Lung (tissue), 12 donors: ENCODE measurements around the gene PLIN1. TPM values are rescaled to one million over a fixed set of nuclear protein-coding genes. Genes with fewer than 3 reads are reported as not detected.
A peak's percentile ranks its signal among the peaks of the same experiment; 100 is the strongest.

Experiments used
- ATAC-seq: fragments of 200-7000 bp; cut with Tn5 transposase; one replicate; pipeline ENCODE4 v1.9.1; 2020; ENCODE audit warnings: moderate number of reproducible peaks; ENCODE audit not compliant: insufficient read depth, low FRiP score
- DNase-seq, 3 donors: peaks; one replicate each; pipeline ENCODE4 v3.0.0-alpha.2; 2013 to 2017
- H3K27ac ChIP-seq, 2 donors: one replicate each; pipeline ENCODE4 v1.5.1; 2013; ENCODE audit warnings: mild to moderate bottlenecking in 2 of 2, moderate library complexity in 2 of 2, control low read depth in 1 of 2, inconsistent platforms in 1 of 2, low read depth in 1 of 2, low read length in 1 of 2
- H3K27me3 ChIP-seq, 3 donors: one replicate each; pipeline ENCODE4 v1.5.1; 2013; ENCODE audit warnings: low read length in 2 of 3; ENCODE audit not compliant: control insufficient read depth in 3 of 3, insufficient read depth in 3 of 3
- H3K36me3 ChIP-seq, 4 donors: one replicate each; pipeline ENCODE4 v1.5.1; 2013; ENCODE audit warnings: low read length in 4 of 4, mild to moderate bottlenecking in 1 of 4, moderate library complexity in 1 of 4; ENCODE audit not compliant: control insufficient read depth in 4 of 4, insufficient read depth in 4 of 4
- H3K4me1 ChIP-seq, 5 donors: one replicate each; pipeline ENCODE4 v1.5.1; 2013; ENCODE audit warnings: low read length in 5 of 5, mild to moderate bottlenecking in 2 of 5, moderate library complexity in 1 of 5; ENCODE audit not compliant: control insufficient read depth in 5 of 5, insufficient read depth in 5 of 5
- H3K4me3 ChIP-seq: one replicate; pipeline ENCODE4 v1.5.1; 2013; ENCODE audit warnings: mild to moderate bottlenecking, control low read depth, moderate library complexity
- H3K9ac ChIP-seq, 2 donors: one replicate each; pipeline ENCODE4 v1.5.1; 2013; ENCODE audit warnings: low read length in 2 of 2, control low read depth in 1 of 2; ENCODE audit not compliant: insufficient read depth in 1 of 2
- H3K9me3 ChIP-seq, 4 donors: one replicate each; pipeline ENCODE4 v1.5.1; 2013; ENCODE audit warnings: low read length in 3 of 4, mild to moderate bottlenecking in 1 of 4, moderate library complexity in 1 of 4; ENCODE audit not compliant: control insufficient read depth in 4 of 4, insufficient read depth in 3 of 4
- CTCF ChIP-seq: IDR thresholded peaks from 2 replicates; pipeline ENCODE4 v1.5.1; 2012; ENCODE audit warnings: mild to moderate bottlenecking; ENCODE audit errors: control extremely low read depth, extremely low read depth
- WGBS, 2 donors: extraction: QIAGEN DNeasy Blood & Tissue Kit; methylation state at CpG; one replicate each; pipeline ENCODE4 v1.1.7; 2013; 5-methylcytosine and 5-hydroxymethylcytosine counted together
- polyA plus RNA-seq, 2 donors: library from polyadenylated mRNA; stranded (reverse); fragments of 200-250 nt; gene quantifications; one replicate each; pipeline ENCODE4 v1.2.1, GENCODE V29; 2013
- total RNA-seq, 2 donors: library from RNA; depleted of rRNA in 1 of 2; stranded (reverse); fragments of >200 nt in 1 of 2; gene quantifications; one replicate each; pipeline ENCODE4 v1.2.1, GENCODE V29; 2014 to 2021
- donor health status: control.
- donor health status: control.
- donor health status: Bipolar disorder and iron deficiency.
- donor health status: healthy.
- donor health status: DM: yes; HTN: yes; CAD: no.

The PLIN1 gene
- total and polyA plus RNA-seq, 4 donors, result 0.21 to 0.55 (median 0.45) TPM

- no peak overlapping the region for H3K4me3 ChIP-seq
- H3K27me3 ChIP-seq, result no peaks in the 10 kb centered on the region
- ATAC-seq (no peak), DNase-seq (no peak)
- peaks cover 0 to 7% (median 1%) of the 10 kb centered on the region in 4 donors for H3K36me3 ChIP-seq
- TF ChIP-seq CTCF, result no peak
- H3K9ac ChIP-seq, result no peak overlapping the region
- H3K9me3 ChIP-seq, result no peaks in the 10 kb centered on the region
- peaks cover 0 to 11% (median 9%) of the 10 kb centered on the region in 5 donors for H3K4me1 ChIP-seq
- peak overlapping the region in 1 of 2 donors; percentile 29 for H3K27ac ChIP-seq
- WGBS, 2 donors, result 94% methylated on average over 2 of the region's 2 CpGs
Observed at GRCh38 chr15:89681146-89681545, 2.0 kb upstream of the PLIN1 start.

GRCh38 chr15:89680282-89680873 lies 1.2 kb upstream of the PLIN1 start:
- DNase-seq (peak; percentile 49 to 85 (median 71)), ATAC-seq (peak; percentile 39)
- Histone ChIP-seq H3K27me3 (no peaks in the 10 kb centered on the region), H3K27ac (peak overlapping the region; percentile 29 to 51), H3K9me3 (no peaks in the 10 kb centered on the region), H3K9ac (no peak overlapping the region), H3K4me3 (no peak overlapping the region), H3K36me3 (peaks cover 0 to 7% (median under 1%) of the 10 kb centered on the region in 4 donors), H3K4me1 (peaks cover 0 to 11% (median 9%) of the 10 kb centered on the region in 5 donors)
- 55 to 71% methylated on average over 5 of the region's 5 CpGs for WGBS, 2 donors
- TF ChIP-seq CTCF, result no peak

DNA sequence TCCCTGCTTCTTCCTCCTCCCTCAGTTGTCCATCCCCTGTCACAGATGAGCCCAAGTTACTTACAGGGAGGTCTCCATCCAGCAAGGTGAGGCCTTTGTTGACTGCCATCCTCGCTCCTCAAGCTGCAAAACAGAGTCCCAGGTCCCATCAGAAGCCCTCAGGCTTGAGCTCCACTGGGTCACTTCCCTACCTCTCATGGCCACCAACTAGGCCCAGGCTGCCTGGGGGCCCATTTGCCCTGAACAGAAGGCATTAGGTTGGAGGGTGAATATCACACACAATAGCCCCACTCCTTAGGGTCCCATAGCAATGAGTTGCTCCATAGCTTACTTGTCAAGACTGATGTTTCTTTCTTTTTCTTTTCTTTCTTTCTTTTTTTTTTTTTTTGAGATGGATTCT lies 1.8 kb downstream of the PLIN1 start:
- DNase-seq (no peak), ATAC-seq (no peak)
- peaks cover 3 to 14% (median 9%) of the 10 kb centered on the region in 5 donors for H3K4me1 ChIP-seq
- no peak overlapping the region for H3K27ac ChIP-seq
- no peak for TF ChIP-seq CTCF
- WGBS, 2 donors, result 90 to 100% methylated on average over 1 of the region's 1 CpG
- no peaks in the 10 kb centered on the region for H3K27me3 ChIP-seq
- no peak overlapping the region for H3K4me3 ChIP-seq
- no peaks in the 10 kb centered on the region for H3K9me3 ChIP-seq
- no peaks in the 10 kb centered on the region for H3K36me3 ChIP-seq
- H3K9ac ChIP-seq, result no peak overlapping the region

GRCh38 chr15:89675606-89676005 lies 3.6 kb downstream of the PLIN1 start:
- Histone ChIP-seq H3K9ac (no peak overlapping the region), H3K27me3 (no peaks in the 10 kb centered on the region), H3K36me3 (no peaks in the 10 kb centered on the region), H3K27ac (no peak overlapping the region), H3K9me3 (no peaks in the 10 kb centered on the region), H3K4me1 (peaks cover 3 to 11% (median 5%) of the 10 kb centered on the region in 5 donors), H3K4me3 (no peak overlapping the region)
- WGBS, 2 donors, result 76 to 85% methylated on average over 6 of the region's 6 CpGs
- DNase-seq (no peak), ATAC-seq (no peak)
- no peak for TF ChIP-seq CTCF
